H1 (cell line): ENCODE data around the gene NCAM1. TPM values are rescaled to one million over a fixed set of nuclear protein-coding genes. Genes with fewer than 3 reads are reported as not detected.

Experiments
- CTCF ChIA-PET: fragments of 300-600 bp; sonication (Branson Sonifier 250); formaldehyde crosslinking; loops from one replicate; lab custom pipeline; 2021; ENCODE audit not compliant: partially characterized antibody; lab: Charles Lee
- POLR2A ChIA-PET: fragments of 300-600 bp; sonication (Branson Sonifier 250); formaldehyde crosslinking; loops from one replicate; lab custom pipeline; 2021; ENCODE audit warnings: inconsistent platforms; ENCODE audit not compliant: partially characterized antibody; lab: Charles Lee
- DNase-seq, 2 experiments: peaks; one replicate each; pipeline versions ENCODE4 v3.0.0 to v3.0.0-alpha.2; 2010 to 2022; ENCODE audit warnings: low spot score in 2 of 2, low read depth in 1 of 2, mixed read lengths in 1 of 2
- FAIRE-seq: peaks from 2 replicates; lab custom pipeline; 2011; peaks lifted over from hg19 to GRCh38; lab: Jason Lieb, UNC
- H2AFZ ChIP-seq: 2 replicates; pipeline ENCODE4 v1.8.1; 2012; ENCODE audit warnings: low read length, inconsistent platforms
- H2AK5ac ChIP-seq: 2 replicates; pipeline ENCODE4 v1.6.1; 2013; ENCODE audit warnings: low read depth, low read length
- H2BK120ac ChIP-seq: replicated peaks from 2 replicates; pipeline ENCODE3; 2013; ENCODE audit warnings: low read depth, low read length, inconsistent platforms
- H2BK12ac ChIP-seq: 2 replicates; pipeline ENCODE4 v1.6.1; 2013; ENCODE audit warnings: low read depth, low read length
- H2BK15ac ChIP-seq: 2 replicates; pipeline ENCODE4 v1.6.1; 2013; ENCODE audit warnings: low read length
- H2BK20ac ChIP-seq: 2 replicates; pipeline ENCODE4 v1.6.1; 2013; ENCODE audit warnings: low read length
- H2BK5ac ChIP-seq: 2 replicates; pipeline ENCODE4 v1.6.1; 2013; ENCODE audit warnings: low read depth, low read length
- H3K14ac ChIP-seq: 2 replicates; pipeline ENCODE4 v1.6.1; 2013; ENCODE audit warnings: inconsistent platforms; ENCODE audit not compliant: insufficient read length
- H3K18ac ChIP-seq: 2 replicates; pipeline ENCODE4 v1.6.1; 2013; ENCODE audit warnings: low read length; ENCODE audit errors: extremely low read depth
- H3K23ac ChIP-seq: 2 replicates; pipeline ENCODE4 v1.6.1; 2013; ENCODE audit warnings: inconsistent platforms; ENCODE audit not compliant: insufficient read length
- H3K23me2 ChIP-seq: 2 replicates; pipeline ENCODE4 v1.6.1; 2013; ENCODE audit warnings: low read depth, low read length
- H3K27ac ChIP-seq: 2 replicates; pipeline ENCODE4 v1.6.1; 2011; ENCODE audit warnings: low read depth, low read length, inconsistent platforms
- H3K27me3 ChIP-seq, 4 experiments: replicated peaks in 1 of 4; 1 replicate in 1 of 4; 2 replicates in 3 of 4; pipeline versions ENCODE4 v1.6.1 to v1.8.1; 2011 to 2013; ENCODE audit warnings: low read length in 3 of 4, mild to moderate bottlenecking in 3 of 4, inconsistent platforms in 2 of 4, mixed read lengths in 2 of 4, moderate library complexity in 1 of 4; ENCODE audit not compliant: control insufficient read depth in 3 of 4, insufficient read depth in 3 of 4; ENCODE audit errors: extremely low read depth in 1 of 4
- H3K36me3 ChIP-seq, 4 experiments: 2 replicates each; pipeline versions ENCODE4 v1.6.1 to v1.8.1; 2011 to 2013; ENCODE audit warnings: mild to moderate bottlenecking in 4 of 4, low read length in 3 of 4, moderate library complexity in 2 of 4, control low read depth in 1 of 4, inconsistent platforms in 1 of 4; ENCODE audit not compliant: insufficient read depth in 4 of 4, control insufficient read depth in 2 of 4
- H3K4ac ChIP-seq: replicated peaks from 2 replicates; pipeline ENCODE3; 2013; ENCODE audit warnings: low read length, low read depth, mixed read lengths, inconsistent platforms; ENCODE audit not compliant: insufficient read length
- H3K4me1 ChIP-seq, 4 experiments: replicated peaks in 1 of 4; 1 replicate in 1 of 4; 2 replicates in 3 of 4; pipeline versions ENCODE4 v1.6.1 to v1.8.1; 2011 to 2013; ENCODE audit warnings: low read length in 3 of 4, inconsistent platforms in 2 of 4, mixed read lengths in 1 of 4; ENCODE audit not compliant: insufficient read depth in 4 of 4, control insufficient read depth in 3 of 4
- H3K4me2 ChIP-seq, 2 experiments: 2 replicates each; pipeline versions ENCODE4 v1.6.1 to v1.8.1; 2011 to 2013; ENCODE audit warnings: low read depth in 2 of 2, low read length in 2 of 2, control low read depth in 1 of 2, inconsistent platforms in 1 of 2, mild to moderate bottlenecking in 1 of 2; ENCODE audit not compliant: insufficient read depth in 1 of 2
- H3K4me3 ChIP-seq, 4 experiments: fragments of 200-600, 300-600 bp in 1 of 4; sonication (generic), shearing (Covaris generic), sonication (Bioruptor Twin) in 1 of 4; 2 replicates each; pipeline versions ENCODE4 v1.5.1 to v1.8.1; 2011 to 2016; ENCODE audit warnings: low read length in 4 of 4, low read depth in 3 of 4, control low read depth in 2 of 4, inconsistent platforms in 2 of 4, mild to moderate bottlenecking in 2 of 4, mixed read lengths in 1 of 4, moderate library complexity in 1 of 4; ENCODE audit not compliant: insufficient read depth in 2 of 4; ENCODE audit errors: extremely low read depth in 1 of 4
- H3K56ac ChIP-seq: replicated peaks from 2 replicates; pipeline ENCODE3; 2013; ENCODE audit warnings: low read depth, mild to moderate bottlenecking, mixed read lengths, low read length, inconsistent platforms; ENCODE audit not compliant: insufficient read length
- H3K79me1 ChIP-seq: 2 replicates; pipeline ENCODE4 v1.6.1; 2013; ENCODE audit warnings: low read depth, low read length, control low read depth
- H3K79me2 ChIP-seq, 2 experiments: 2 replicates each; pipeline versions ENCODE4 v1.6.1 to v1.8.1; 2012 to 2013; ENCODE audit warnings: low read length in 2 of 2, mild to moderate bottlenecking in 2 of 2, inconsistent platforms in 1 of 2; ENCODE audit not compliant: insufficient read depth in 2 of 2, control insufficient read depth in 1 of 2
- H3K9ac ChIP-seq, 4 experiments: replicated peaks in 1 of 4; 1 replicate in 1 of 4; 2 replicates in 3 of 4; pipeline versions ENCODE4 v1.6.1 to v1.8.1; 2011 to 2013; ENCODE audit warnings: low read depth in 3 of 4, low read length in 3 of 4, control low read depth in 2 of 4, mild to moderate bottlenecking in 2 of 4, moderate library complexity in 2 of 4, inconsistent platforms in 1 of 4; ENCODE audit errors: extremely low read depth in 1 of 4
- H3K9me3 ChIP-seq, 2 experiments: 2 replicates each; pipeline versions ENCODE4 v1.6.1 to v1.8.1; 2012 to 2013; ENCODE audit warnings: mild to moderate bottlenecking in 2 of 2, moderate library complexity in 2 of 2, control low read depth in 1 of 2, inconsistent platforms in 1 of 2, low read depth in 1 of 2, low read length in 1 of 2, mixed read lengths in 1 of 2; ENCODE audit not compliant: insufficient read depth in 2 of 2
- H4K20me1 ChIP-seq, 2 experiments: replicated peaks in 1 of 2; 2 replicates each; pipeline versions ENCODE3 to v1.8.1; 2011 to 2013; ENCODE audit warnings: inconsistent platforms in 2 of 2, low read length in 2 of 2, mild to moderate bottlenecking in 1 of 2; ENCODE audit not compliant: insufficient read depth in 2 of 2, control insufficient read depth in 1 of 2
- H4K5ac ChIP-seq: 2 replicates; pipeline ENCODE4 v1.6.1; 2013; ENCODE audit warnings: low read length, low read depth, mixed read lengths, inconsistent platforms; ENCODE audit not compliant: insufficient read length
- H4K8ac ChIP-seq: 2 replicates; pipeline ENCODE4 v1.8.0; 2013; ENCODE audit warnings: mild to moderate bottlenecking, moderate library complexity, low read length, inconsistent platforms; ENCODE audit not compliant: insufficient read depth; ENCODE audit errors: extremely low read depth
- H4K91ac ChIP-seq: replicated peaks from 2 replicates; pipeline ENCODE3; 2013; ENCODE audit warnings: low read length, mixed read lengths, inconsistent platforms; ENCODE audit not compliant: insufficient read length
- GTF2F1 ChIP-seq: IDR thresholded peaks from 2 replicates; pipeline ENCODE4 v1.6.1; 2012; ENCODE audit warnings: low read depth, low read length, improper control_type of control experiment, borderline replicate concordance
- HDAC2 ChIP-seq, 2 experiments: fragments of 300-600 bp in 1 of 2; sonication (generic) in 1 of 2; IDR thresholded peaks; 2 replicates each; pipeline ENCODE4 v1.6.1; 2011 to 2012; ENCODE audit warnings: low read depth in 2 of 2, low read length in 2 of 2, mild to moderate bottlenecking in 2 of 2, moderate library complexity in 2 of 2, borderline replicate concordance in 1 of 2, inconsistent platforms in 1 of 2
- MAFK ChIP-seq: IDR thresholded peaks from 2 replicates; pipeline ENCODE4 v1.6.1; 2012; ENCODE audit warnings: low read depth, mild to moderate bottlenecking, improper control_type of control experiment, low read length
- SAP30 ChIP-seq: fragments of 300-600 bp; sonication (generic); IDR thresholded peaks from 2 replicates; pipeline ENCODE4 v1.7.1; 2012; ENCODE audit warnings: low read length, moderate library complexity, mild to moderate bottlenecking, inconsistent platforms; ENCODE audit not compliant: insufficient read depth, insufficient replicate concordance
- YY1 ChIP-seq: IDR thresholded peaks from 2 replicates; pipeline ENCODE4 v1.6.1; 2011; ENCODE audit warnings: low read depth, mild to moderate bottlenecking, low read length
- ZNF274 ChIP-seq: IDR thresholded peaks from 2 replicates; pipeline ENCODE4 v1.7.0; 2012; ENCODE audit warnings: low read length, borderline replicate concordance; ENCODE audit errors: extremely low read depth
- WGBS, 2 experiments: shearing (Covaris generic) in 1 of 2; methylation state at CpG; one replicate each; pipeline versions ENCODE4 v1.1.6 to v1.1.7; 2013 to 2015; ENCODE audit warnings: low lambda C conversion rate in 2 of 2, mixed read lengths in 2 of 2, inconsistent platforms in 1 of 2, low coverage in 1 of 2, missing lambda C conversion rate in 1 of 2; ENCODE audit not compliant: insufficient replicate concordance in 2 of 2, insufficient coverage in 1 of 2, insufficient read length in 1 of 2; ENCODE audit errors: extremely low coverage in 1 of 2, missing lambda C conversion rate in 1 of 2; 5-methylcytosine and 5-hydroxymethylcytosine counted together
- polyA plus RNA-seq, 7 experiments: library from polyadenylated mRNA; depleted of rRNA in 3 of 7; stranded (reverse) in 5 of 7; unstranded in 2 of 7; fragments of >200 nt in 5 of 7; fragments of 200-250 nt in 2 of 7; gene quantifications; 1 replicate in 5 of 7; 2 replicates in 1 of 7; 4 replicates in 1 of 7; pipeline versions ENCODE4 v1.2.1 to v1.2.3, GENCODE V29; 2011 to 2013; ENCODE audit warnings: missing spikeins in 2 of 7, mixed read lengths in 2 of 7
- total RNA-seq: library from RNA; stranded (reverse); fragmentation: NEBNext Ultra II Directional; extraction: Animal tissue kit (Norgen Biotek cat#: 25700); gene quantifications from 2 replicates; pipeline ENCODE4 v1.2.1, GENCODE V29; 2021

The NCAM1 gene
- total and polyA plus RNA-seq, 2 of the 8 experiments (the other 6 are each of a cell fraction or from before 2014, with no cell fraction given): 3.1 to 4.3 TPM

GRCh38 chr11:113247966-113248365 is 286.7 kb downstream of the NCAM1 start:
- CTCF ChIA-PET: interaction anchor here (0.7 to 4.1 kb wide), 17 partner anchors 15 to 781 kb away, joined by 3 to 18 read pairs (median 4); no protein-coding TSS in a partner anchor
- H3K23ac ChIP-seq: no peak overlapping the region
- no peak overlapping the region for H2BK120ac ChIP-seq
- H4K91ac ChIP-seq: no peak overlapping the region
- H2BK20ac ChIP-seq: no peak overlapping the region
- no peaks in the 10 kb centered on the region for H3K27me3 ChIP-seq
- no peak overlapping the region for H4K5ac ChIP-seq
- no peak overlapping the region for H4K8ac ChIP-seq
- TF ChIP-seq SAP30 (no peak), GTF2F1 (no peak), ZNF274 (no peak), YY1 (no peak), MAFK (no peak), HDAC2 (IDR thresholded peaks at IDR 0.05; ENCODE audit: borderline replicate concordance in 1 of 2, low read depth in 2 of 2, low read length in 2 of 2) (no peak)
- TF ChIP-seq, all 59 proteins: peak for 0
- H2BK15ac ChIP-seq: no peak overlapping the region
- peaks cover 0 to 5% (median 4%) of the 10 kb centered on the region in 4 experiments; a peak in 4 of 7 replicates for H3K4me1 ChIP-seq
- no peak overlapping the region for H3K56ac ChIP-seq
- H3K4ac ChIP-seq: no peak overlapping the region
- FAIRE-seq (no peak), DNase-seq (no peak)
- H2BK5ac ChIP-seq: no peak overlapping the region
- no peak overlapping the region for H3K9ac ChIP-seq
- no peak overlapping the region for H3K4me2 ChIP-seq
- no peak overlapping the region for H2BK12ac ChIP-seq
- 87% methylated on average over 6 of the region's 6 CpGs; no CpG with 5 or more reads in 1 of the 2 experiments for WGBS, 2 experiments
- H3K14ac ChIP-seq: no peak overlapping the region
- no peak overlapping the region for H2AK5ac ChIP-seq
- H3K79me1 ChIP-seq: no peaks in the 10 kb centered on the region
- H3K4me3 ChIP-seq: no peak overlapping the region
- H2AFZ ChIP-seq: no peak overlapping the region
- no peak overlapping the region for H3K18ac ChIP-seq
- no peak overlapping the region for H3K27ac ChIP-seq
- H4K20me1 ChIP-seq: no peaks in the 10 kb centered on the region
- H3K36me3 ChIP-seq: no peaks in the 10 kb centered on the region
- H3K9me3 ChIP-seq: no peaks in the 10 kb centered on the region
- POLR2A ChIA-PET: interaction anchor here (0.6 kb wide), 1 partner anchor 11 kb away, joined by 3 read pairs; no protein-coding TSS in a partner anchor
- H3K23me2 ChIP-seq: no peaks in the 10 kb centered on the region
- H3K79me2 ChIP-seq: no peaks in the 10 kb centered on the region
